Thoracic aorta (tissue), 2 donors: ENCODE data around the gene TFDP2. TPM values are rescaled to one million over a fixed set of nuclear protein-coding genes. Genes with fewer than 3 reads are reported as not detected.

Source experiments
- ATAC-seq: fragments of 150-250 bp; one replicate; pipeline ENCODE4 v1.8.0; 2017; ENCODE audit warnings: low read depth; ENCODE audit not compliant: insufficient number of reproducible peaks, low FRiP score
- DNase-seq: peaks from one replicate; pipeline ENCODE4 v3.0.0-alpha.2; 2020; ENCODE audit warnings: low spot score
- H3K27ac ChIP-seq, 2 donors: fragments of 200-600 bp; sonication (generic); 1 replicate in 1 of 2; 2 replicates in 1 of 2; pipeline ENCODE4 v1.5.1; 2016; ENCODE audit warnings: mild to moderate bottlenecking in 2 of 2, moderate library complexity in 2 of 2
- H3K27me3 ChIP-seq: fragments of 200-600 bp; sonication (generic); replicated peaks from 2 replicates; pipeline ENCODE4 v1.6.0; 2016; ENCODE audit warnings: mild to moderate bottlenecking; ENCODE audit not compliant: insufficient read depth
- H3K36me3 ChIP-seq: fragments of 200-600 bp; sonication (generic); one replicate; pipeline ENCODE4 v1.5.1; 2016
- H3K4me1 ChIP-seq, 2 donors: fragments of 200-600 bp; sonication (generic); 1 replicate in 1 of 2; 2 replicates in 1 of 2; pipeline versions ENCODE4 v1.5.1 to v1.6.0; 2016; ENCODE audit warnings: low read depth in 2 of 2, mild to moderate bottlenecking in 1 of 2; ENCODE audit not compliant: control insufficient read depth in 1 of 2
- H3K4me3 ChIP-seq: fragments of 200-600 bp; sonication (generic); 2 replicates; pipeline ENCODE4 v1.5.1; 2016; ENCODE audit warnings: mild to moderate bottlenecking
- H3K9me3 ChIP-seq: fragments of 200-600 bp; sonication (generic); 2 replicates; pipeline ENCODE4 v1.5.1; 2016
- total RNA-seq, 2 donors: library from RNA; depleted of rRNA; stranded (reverse); fragments of >200 nt; gene quantifications; one replicate each; pipeline versions ENCODE4 v1.1.0 to v1.2.3, GENCODE V29; 2016
- TF ChIP-seq, protein P1 (sequence below): fragments of 200-600 bp; sonication (generic); IDR thresholded peaks from one replicate; pipeline ENCODE4 v1.5.1; 2019; ENCODE audit warnings: antibody characterized with exemption

The TFDP2 gene
- total RNA-seq, 2 donors from 2014 or later, result 29.2 to 210 TPM

DNA sequence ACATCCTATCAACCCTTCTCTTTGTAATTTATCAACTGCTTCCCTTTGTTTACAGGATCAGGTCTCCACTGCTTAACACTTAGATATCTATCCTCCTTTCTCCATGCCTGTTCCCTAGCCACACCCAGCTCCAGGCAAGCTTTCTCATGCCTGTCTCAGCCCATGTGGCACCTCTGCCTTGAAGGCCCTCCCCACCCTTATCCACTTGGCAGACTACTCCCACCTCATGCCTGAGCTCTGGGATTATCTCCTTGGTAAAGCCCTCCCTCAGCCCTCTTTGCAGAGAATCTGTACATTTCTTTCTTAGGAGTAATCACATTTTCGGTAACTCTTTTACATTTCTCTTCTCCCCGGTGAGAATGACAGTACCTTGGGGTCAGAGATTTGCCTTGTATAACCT, 176.9 kb downstream of the TFDP2 start:
- Histone ChIP-seq H3K9me3 (no peaks in the 10 kb centered on the region), H3K4me1 (no peaks in the 10 kb centered on the region), H3K36me3 (no peaks in the 10 kb centered on the region), H3K27me3 (no peaks in the 10 kb centered on the region), H3K4me3 (no peak overlapping the region), H3K27ac (no peak overlapping the region)
- TF ChIP-seq, protein P1, sequence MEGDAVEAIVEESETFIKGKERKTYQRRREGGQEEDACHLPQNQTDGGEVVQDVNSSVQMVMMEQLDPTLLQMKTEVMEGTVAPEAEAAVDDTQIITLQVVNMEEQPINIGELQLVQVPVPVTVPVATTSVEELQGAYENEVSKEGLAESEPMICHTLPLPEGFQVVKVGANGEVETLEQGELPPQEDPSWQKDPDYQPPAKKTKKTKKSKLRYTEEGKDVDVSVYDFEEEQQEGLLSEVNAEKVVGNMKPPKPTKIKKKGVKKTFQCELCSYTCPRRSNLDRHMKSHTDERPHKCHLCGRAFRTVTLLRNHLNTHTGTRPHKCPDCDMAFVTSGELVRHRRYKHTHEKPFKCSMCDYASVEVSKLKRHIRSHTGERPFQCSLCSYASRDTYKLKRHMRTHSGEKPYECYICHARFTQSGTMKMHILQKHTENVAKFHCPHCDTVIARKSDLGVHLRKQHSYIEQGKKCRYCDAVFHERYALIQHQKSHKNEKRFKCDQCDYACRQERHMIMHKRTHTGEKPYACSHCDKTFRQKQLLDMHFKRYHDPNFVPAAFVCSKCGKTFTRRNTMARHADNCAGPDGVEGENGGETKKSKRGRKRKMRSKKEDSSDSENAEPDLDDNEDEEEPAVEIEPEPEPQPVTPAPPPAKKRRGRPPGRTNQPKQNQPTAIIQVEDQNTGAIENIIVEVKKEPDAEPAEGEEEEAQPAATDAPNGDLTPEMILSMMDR, result no peak
- ATAC-seq, result no peak
- DNase-seq, result no peak

DNA sequence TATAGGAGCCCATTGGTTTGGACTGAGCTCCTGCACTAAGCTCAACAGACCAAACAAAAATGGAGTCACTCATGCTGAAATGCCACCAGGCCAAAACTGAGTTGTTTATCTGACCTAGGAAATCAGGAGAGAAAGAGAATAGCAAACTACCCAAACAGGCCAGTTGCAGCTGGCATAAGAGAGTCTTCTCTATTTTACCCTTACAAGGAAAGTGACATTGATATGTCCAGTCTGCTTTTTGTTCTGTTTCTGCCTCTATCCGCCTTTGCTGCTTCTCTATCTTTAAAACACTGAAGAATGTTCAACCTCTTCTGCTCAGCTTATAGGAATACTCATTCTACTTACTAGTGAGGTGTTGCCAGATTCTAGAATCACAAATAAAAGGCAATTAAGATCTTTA, 177.8 kb downstream of the TFDP2 start:
- Histone ChIP-seq H3K4me3 (no peak overlapping the region), H3K27ac (no peak overlapping the region), H3K27me3 (no peaks in the 10 kb centered on the region), H3K9me3 (no peaks in the 10 kb centered on the region), H3K4me1 (no peaks in the 10 kb centered on the region), H3K36me3 (no peaks in the 10 kb centered on the region)
- ATAC-seq (no peak), DNase-seq (no peak)
- TF ChIP-seq, protein P1, result no peak

DNA sequence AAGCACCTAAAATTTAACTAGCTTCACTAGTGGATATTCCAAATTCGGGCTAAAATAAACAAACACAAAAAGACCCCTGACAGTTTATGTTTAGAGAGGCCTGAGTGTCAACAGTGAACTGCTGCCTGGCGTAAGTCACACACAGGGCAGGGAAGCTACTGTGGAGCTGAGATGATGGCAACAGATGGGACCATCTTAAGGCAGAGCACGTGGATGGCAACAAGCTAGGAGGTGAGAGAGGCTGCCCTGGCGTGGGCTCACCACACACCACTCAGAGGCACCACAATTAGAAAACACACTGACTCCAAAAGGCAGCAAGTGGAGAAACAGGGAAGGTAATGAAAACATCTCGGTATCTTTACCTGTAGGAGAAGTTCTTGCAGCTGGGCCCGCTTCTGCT, 179.6 kb downstream of the TFDP2 start:
- Histone ChIP-seq H3K9me3 (no peaks in the 10 kb centered on the region), H3K4me1 (no peaks in the 10 kb centered on the region), H3K36me3 (no peaks in the 10 kb centered on the region), H3K4me3 (no peak overlapping the region), H3K27me3 (no peaks in the 10 kb centered on the region), H3K27ac (no peak overlapping the region)
- TF ChIP-seq, protein P1, result no peak
- DNase-seq (no peak), ATAC-seq (no peak)

DNA sequence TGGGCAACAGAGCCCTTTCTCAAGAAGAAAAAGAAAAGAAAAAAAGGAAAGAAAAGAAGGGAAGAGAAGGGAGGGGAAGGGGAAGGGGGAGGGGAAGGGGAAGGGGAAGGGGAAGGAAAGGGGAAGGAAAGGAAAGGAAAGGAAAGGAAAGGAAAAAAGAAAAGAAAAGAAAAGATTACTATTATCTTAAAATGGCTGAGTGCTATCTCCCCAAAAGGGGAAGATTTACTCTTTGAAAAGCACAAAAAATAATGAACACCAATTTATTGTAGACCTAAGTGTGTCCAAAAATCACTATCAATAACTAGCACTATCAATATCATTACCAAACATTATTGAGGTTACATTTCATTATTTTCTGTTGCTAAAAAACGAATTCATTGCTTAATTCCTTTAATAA, 183.9 kb downstream of the TFDP2 start:
- TF ChIP-seq, protein P1, result no peak
- H3K4me3 ChIP-seq, result no peak overlapping the region
- DNase-seq (no peak), ATAC-seq (no peak)
- no peaks in the 10 kb centered on the region for H3K27me3 ChIP-seq
- H3K36me3 ChIP-seq, result no peaks in the 10 kb centered on the region
- H3K27ac ChIP-seq, result no peak overlapping the region
- peaks cover 5 to 7% of the 10 kb centered on the region in 2 donors for H3K4me1 ChIP-seq
- H3K9me3 ChIP-seq, result no peaks in the 10 kb centered on the region

DNA sequence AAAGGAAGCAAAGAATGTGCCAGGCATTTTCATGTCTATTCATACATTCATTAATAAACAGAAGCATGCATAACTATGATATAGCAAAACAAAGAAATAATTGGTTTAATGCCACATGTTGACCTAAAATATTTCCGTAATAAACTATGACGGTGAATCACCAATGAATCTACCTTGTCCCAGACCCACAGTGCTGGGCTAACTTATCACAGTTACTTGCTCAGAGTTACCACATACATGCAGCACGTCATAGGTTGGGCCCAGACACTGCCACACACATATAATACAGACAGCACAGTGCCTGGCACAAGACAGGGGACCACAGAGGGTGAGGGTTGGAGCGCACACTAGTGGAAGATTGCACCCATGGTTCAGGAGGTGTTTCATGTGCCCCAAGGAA, 186.0 kb downstream of the TFDP2 start:
- Histone ChIP-seq H3K27me3 (no peaks in the 10 kb centered on the region), H3K4me1 (peaks cover 8 to 21% of the 10 kb centered on the region in 2 donors), H3K4me3 (no peak overlapping the region), H3K27ac (no peak overlapping the region), H3K36me3 (peaks cover 2% of the 10 kb centered on the region), H3K9me3 (no peaks in the 10 kb centered on the region)
- no peak for ATAC-seq
- DNase-seq, result no peak
- TF ChIP-seq, protein P1, result no peak
